Nephron progenitor cell (in vitro differentiated cells): Measurements from ENCODE around the gene PPP4C.
"Not testable (repeated sequence)": the region's sequence is repeated elsewhere in the genome, so short reads cannot be mapped to it uniquely, and the experiment has no call there.

Source experiments
- DNase-seq: peaks from one replicate; pipeline ENCODE4 v3.0.0; 2021
- H3K27ac Mint-ChIP-seq: 2 replicates; pipeline ENCODE4 v1.8.0; 2021; ENCODE audit warnings: mild to moderate bottlenecking, moderate library complexity, mixed read lengths
- H3K27me3 Mint-ChIP-seq: 2 replicates; pipeline ENCODE4 v1.8.0; 2021; ENCODE audit warnings: mild to moderate bottlenecking, low read depth, mixed read lengths; ENCODE audit not compliant: poor library complexity
- H3K36me3 Mint-ChIP-seq: 2 replicates; pipeline ENCODE4 v1.8.0; 2021; ENCODE audit warnings: low read depth, mixed read lengths
- H3K4me1 Mint-ChIP-seq: 2 replicates; pipeline ENCODE4 v1.8.0; 2021; ENCODE audit warnings: mixed read lengths
- H3K4me3 Mint-ChIP-seq: 2 replicates; pipeline ENCODE4 v1.8.0; 2021; ENCODE audit warnings: mild to moderate bottlenecking, moderate library complexity, mixed read lengths
- H3K9me3 Mint-ChIP-seq: 2 replicates; pipeline ENCODE4 v1.8.0; 2021; ENCODE audit warnings: mild to moderate bottlenecking, moderate library complexity, mixed read lengths
- TF ChIP-seq, protein P1 (sequence below): fragments of 200-600 bp; sonication (generic); IDR thresholded peaks from 2 replicates; pipeline ENCODE4 v1.5.0; 2021; ENCODE audit warnings: antibody characterized with exemption

PPP4C gene

DNA sequence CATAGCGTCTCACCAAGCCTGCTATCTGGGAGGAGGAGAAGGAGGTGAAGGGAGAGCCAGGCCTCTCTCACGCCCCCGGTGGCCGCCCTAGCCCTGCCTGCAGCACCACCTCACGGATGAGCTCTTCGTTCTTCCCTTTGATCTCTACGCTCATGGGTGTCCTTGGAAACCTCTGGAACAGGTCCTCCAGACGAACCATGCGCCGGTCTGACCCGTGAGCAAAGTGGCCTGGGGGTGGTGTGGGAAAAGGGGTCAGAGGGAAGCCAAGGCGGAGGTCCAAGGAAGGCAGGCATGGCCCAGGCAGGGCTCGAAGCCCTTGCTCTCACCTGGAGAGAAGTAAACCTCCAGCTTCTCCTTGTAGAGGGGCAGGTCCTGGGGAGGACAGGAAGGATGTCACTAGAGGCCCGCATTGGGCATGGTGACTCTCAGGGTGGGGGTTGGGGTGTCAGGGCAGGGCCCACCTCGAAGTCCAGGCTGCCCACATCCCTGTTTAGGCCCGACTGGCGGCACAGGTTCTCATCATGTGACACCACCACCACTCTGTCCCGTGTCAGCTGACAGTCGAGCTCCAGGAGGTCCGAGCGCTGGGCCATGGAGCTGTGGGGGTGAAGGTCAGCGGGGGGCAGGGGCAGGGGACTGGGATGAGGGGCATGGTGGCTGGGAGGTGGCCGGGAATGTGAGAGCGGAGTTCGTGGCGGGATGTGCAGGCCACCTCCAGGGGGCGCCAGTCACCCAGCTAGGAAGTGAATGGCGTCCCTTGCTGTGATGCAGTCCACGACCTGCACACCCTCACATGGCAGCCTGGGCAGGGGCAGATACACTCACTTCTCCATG lies 36.6 kb downstream of the PPP4C start:
- DNase-seq, result peak; percentile 65
- H3K9me3 Mint-ChIP-seq, result no peaks in the 10 kb centered on the region
- peaks cover 11% of the 10 kb centered on the region for H3K4me1 Mint-ChIP-seq
- H3K27ac Mint-ChIP-seq, result peak overlapping the region; percentile 59
- H3K27me3 Mint-ChIP-seq, result peaks cover 6% of the 10 kb centered on the region
- H3K36me3 Mint-ChIP-seq, result peaks cover 21% of the 10 kb centered on the region
- TF ChIP-seq, protein P1, sequence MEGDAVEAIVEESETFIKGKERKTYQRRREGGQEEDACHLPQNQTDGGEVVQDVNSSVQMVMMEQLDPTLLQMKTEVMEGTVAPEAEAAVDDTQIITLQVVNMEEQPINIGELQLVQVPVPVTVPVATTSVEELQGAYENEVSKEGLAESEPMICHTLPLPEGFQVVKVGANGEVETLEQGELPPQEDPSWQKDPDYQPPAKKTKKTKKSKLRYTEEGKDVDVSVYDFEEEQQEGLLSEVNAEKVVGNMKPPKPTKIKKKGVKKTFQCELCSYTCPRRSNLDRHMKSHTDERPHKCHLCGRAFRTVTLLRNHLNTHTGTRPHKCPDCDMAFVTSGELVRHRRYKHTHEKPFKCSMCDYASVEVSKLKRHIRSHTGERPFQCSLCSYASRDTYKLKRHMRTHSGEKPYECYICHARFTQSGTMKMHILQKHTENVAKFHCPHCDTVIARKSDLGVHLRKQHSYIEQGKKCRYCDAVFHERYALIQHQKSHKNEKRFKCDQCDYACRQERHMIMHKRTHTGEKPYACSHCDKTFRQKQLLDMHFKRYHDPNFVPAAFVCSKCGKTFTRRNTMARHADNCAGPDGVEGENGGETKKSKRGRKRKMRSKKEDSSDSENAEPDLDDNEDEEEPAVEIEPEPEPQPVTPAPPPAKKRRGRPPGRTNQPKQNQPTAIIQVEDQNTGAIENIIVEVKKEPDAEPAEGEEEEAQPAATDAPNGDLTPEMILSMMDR, result peak; percentile 53
- peak overlapping the region; percentile 13 for H3K4me3 Mint-ChIP-seq

DNA sequence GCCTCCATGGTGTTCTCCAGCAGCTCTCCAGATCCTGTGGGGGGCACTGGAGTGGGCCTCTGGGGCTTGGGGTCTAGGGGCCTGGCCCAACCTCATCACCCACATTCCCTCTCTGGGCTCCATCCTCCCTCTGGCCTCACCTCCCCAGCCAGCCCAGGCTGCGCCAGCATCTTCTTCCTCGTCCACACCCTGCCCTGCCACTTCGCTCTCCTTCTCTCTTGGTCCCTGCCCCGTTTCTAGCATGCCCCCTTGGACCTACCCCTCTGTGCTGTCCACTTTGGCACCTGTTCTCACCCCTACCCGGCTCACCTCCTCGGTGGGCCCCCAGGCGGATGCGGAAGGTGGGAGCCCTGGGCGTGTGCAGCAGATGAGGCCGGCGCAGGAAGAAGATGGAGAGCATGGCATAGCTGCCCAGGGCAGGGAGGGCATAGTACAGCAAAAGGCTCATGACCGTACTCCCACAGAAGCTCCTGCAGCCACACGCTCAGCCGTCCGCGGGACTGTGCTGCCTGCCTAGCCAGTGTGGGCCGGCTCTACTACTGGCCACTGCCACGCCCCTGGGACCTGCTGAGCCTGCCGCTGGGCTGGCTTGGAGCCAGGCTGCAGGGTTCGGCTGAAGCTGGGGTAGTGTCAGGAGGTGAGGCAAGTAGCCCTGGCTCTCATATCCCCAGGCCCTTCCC lies 37.4 kb downstream of the PPP4C start, which contains the start of gene GDPD3:
TSS of gene GDPD3 (minus strand) at position 507 of the 680 bp plus-strand sequence. CDS start at position 448, 59 bp downstream.
- Mint-ChIP-seq H3K27ac (peak within 1 kb of the TSS; percentile 59), H3K4me3 (peak within 1 kb of the TSS; percentile 13), H3K27me3 (peaks cover 6% of the 10 kb centered on the region), H3K9me3 (no peaks in the 10 kb centered on the region), H3K36me3 (peaks cover 16% of the 10 kb centered on the region), H3K4me1 (peaks cover 11% of the 10 kb centered on the region)
- TF ChIP-seq, protein P1, result peak; percentile 0
- no peak for DNase-seq

DNA sequence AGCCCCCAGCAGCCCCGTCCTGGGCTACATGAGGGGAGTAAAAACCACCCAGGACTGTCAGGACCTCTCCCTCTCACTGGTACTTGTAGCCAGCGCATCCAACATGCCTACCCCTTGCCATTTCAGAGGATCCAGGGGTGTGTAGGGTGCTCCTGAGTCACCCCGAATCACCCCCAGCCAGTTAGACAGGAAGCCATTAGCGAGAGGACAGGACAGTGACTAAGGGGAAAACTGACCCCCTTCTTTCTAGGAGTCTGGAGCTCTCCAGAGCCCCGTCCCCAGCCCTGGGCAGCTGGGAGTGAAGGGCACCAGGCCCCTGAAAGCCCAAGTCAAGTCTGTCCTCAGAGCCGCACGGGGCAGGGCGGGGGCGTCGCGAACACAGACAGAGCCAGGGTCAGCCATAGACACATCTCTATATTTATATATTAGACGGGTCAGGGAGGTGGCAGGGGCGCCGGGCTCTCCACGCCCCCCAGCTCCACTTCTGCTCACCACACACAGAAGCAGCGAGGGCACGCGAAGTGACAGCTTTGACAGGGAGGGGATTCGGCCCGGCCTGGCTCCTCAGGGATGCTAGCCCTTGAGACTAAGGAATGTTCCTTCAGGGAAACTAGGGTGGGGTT lies 38.0 kb downstream of the PPP4C start:
- Mint-ChIP-seq H3K27me3 (peaks cover 6% of the 10 kb centered on the region), H3K9me3 (no peaks in the 10 kb centered on the region), H3K27ac (peak overlapping the region; percentile 45), H3K4me1 (peaks cover 11% of the 10 kb centered on the region), H3K4me3 (no peak overlapping the region), H3K36me3 (peaks cover 17% of the 10 kb centered on the region)
- TF ChIP-seq, protein P1, result no peak
- no peak for DNase-seq

DNA sequence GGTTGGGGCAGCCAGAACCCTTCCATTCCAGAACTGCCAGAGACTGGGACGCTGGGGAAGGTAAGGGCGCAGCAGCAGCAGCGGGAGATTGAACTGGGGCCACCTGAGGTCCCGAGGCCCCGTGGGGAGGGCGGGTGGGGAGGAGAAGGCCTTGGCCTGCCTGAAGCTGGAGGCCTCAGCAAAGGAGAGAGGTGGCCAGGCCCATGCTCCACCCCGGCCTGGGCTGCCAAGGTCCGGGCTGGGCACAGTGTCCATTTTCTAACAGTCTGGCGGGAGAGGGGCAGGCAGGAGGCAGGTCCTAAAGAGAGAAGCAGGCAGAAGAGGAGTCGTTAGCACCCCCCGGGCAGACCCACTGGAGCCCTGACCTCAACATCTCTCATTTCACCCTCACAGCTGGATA lies 38.6 kb downstream of the PPP4C start:
- TF ChIP-seq, protein P1, result no peak
- no peak overlapping the region for H3K27ac Mint-ChIP-seq
- no peak overlapping the region for H3K4me3 Mint-ChIP-seq
- H3K4me1 Mint-ChIP-seq, result peaks cover 14% of the 10 kb centered on the region
- peaks cover 6% of the 10 kb centered on the region for H3K27me3 Mint-ChIP-seq
- DNase-seq, result no peak
- no peaks in the 10 kb centered on the region for H3K9me3 Mint-ChIP-seq
- H3K36me3 Mint-ChIP-seq, result peaks cover 22% of the 10 kb centered on the region

DNA sequence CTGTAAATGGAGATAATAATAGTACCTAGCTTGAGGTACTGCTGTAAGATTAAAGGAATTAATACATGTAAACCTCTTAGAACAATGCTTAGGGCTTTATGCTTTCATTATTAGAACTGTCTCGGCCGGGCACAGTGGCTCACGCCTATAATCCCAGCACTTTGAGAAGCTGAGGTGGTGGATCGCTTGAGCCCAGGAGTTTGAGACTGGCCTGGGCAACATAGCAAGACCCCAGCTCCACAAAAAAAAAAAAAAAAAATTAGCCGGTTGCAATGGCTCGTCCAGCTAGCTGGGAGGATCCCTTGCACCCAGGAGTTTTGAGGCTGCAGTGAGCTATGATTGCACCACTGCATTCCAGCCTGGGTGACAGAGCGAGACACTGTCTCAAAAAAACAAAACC lies 39.0 kb downstream of the PPP4C start:
- H3K27ac Mint-ChIP-seq, DNase-seq, H3K4me3 Mint-ChIP-seq, H3K9me3 Mint-ChIP-seq, H3K27me3 Mint-ChIP-seq: not testable (repeated sequence)
- Mint-ChIP-seq H3K4me1 (peaks cover 16% of the 10 kb centered on the region), H3K36me3 (peaks cover 26% of the 10 kb centered on the region)

DNA sequence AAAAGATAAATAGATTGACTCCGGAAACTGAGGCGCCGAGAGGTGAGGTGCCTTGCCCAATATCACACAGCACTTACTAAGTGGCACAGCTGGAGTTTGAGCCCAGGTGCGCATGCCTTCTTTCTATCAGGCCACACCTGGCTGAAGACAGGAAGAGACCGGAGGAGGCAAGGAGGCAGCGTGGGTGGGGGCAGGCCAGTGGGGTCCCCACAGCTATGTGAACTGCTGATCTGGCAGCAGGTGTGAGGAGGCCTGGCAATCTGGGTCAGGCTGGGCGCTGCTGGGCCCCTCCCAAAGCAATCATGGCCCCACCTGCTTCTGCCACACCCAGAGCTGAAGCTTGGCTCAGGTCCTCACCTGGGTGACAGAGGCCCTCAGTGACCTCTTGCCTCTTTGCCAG lies 39.4 kb downstream of the PPP4C start:
- H3K4me3 Mint-ChIP-seq, result no peak overlapping the region
- TF ChIP-seq, protein P1, result no peak
- peaks cover 30% of the 10 kb centered on the region for H3K36me3 Mint-ChIP-seq
- no peak for DNase-seq
- H3K4me1 Mint-ChIP-seq, result peaks cover 16% of the 10 kb centered on the region
- peaks cover 6% of the 10 kb centered on the region for H3K27me3 Mint-ChIP-seq
- H3K9me3 Mint-ChIP-seq, result no peaks in the 10 kb centered on the region
- H3K27ac Mint-ChIP-seq, result no peak overlapping the region
